Prostate gland (tissue), 2 donors: ENCODE measurements around the gene ARL2BP.

ENCODE experiments used
- CTCF ChIP-seq, 4 experiments: fragments of 200-600 bp in 2 of 4; fragments of 450-650 bp in 2 of 4; sonication (generic) in 2 of 4; IDR thresholded peaks; 1 replicate in 3 of 4; 2 replicates in 1 of 4; pipeline ENCODE4 v1.5.1; 2016 to 2019; ENCODE audit warnings: antibody characterized with exemption in 4 of 4, mild to moderate bottlenecking in 2 of 4, moderate library complexity in 2 of 4
- POLR2A ChIP-seq: fragments of 450-650 bp; IDR thresholded peaks from one replicate; pipeline ENCODE4 v1.6.1; 2016; ENCODE audit warnings: antibody characterized with exemption, mild to moderate bottlenecking
- POLR2AphosphoS5 ChIP-seq: sonication (generic); formaldehyde crosslinking; IDR thresholded peaks from one replicate; pipeline ENCODE4 v1.6.1; 2017; ENCODE audit warnings: antibody characterized with exemption

GRCh38 chr16:57301126-57301817 is 56.2 kb downstream of the ARL2BP start:
- TF ChIP-seq POLR2A: no peak
- no peak for TF ChIP-seq POLR2AphosphoS5
- no peak for TF ChIP-seq CTCF (IDR thresholded peaks at IDR 0.05)
